ENCODE measurements around the gene OR7G3.

Gene OR7G3

GRCh38 chr19:9126900-9127405 lies at the start of gene OR7G3:
Gene OR7G3, minus strand, starts transcription at chr19:9126950. Its CDS starts 0 bp downstream, at chr19:9126950.
- DNase-seq = no peak

DNA sequence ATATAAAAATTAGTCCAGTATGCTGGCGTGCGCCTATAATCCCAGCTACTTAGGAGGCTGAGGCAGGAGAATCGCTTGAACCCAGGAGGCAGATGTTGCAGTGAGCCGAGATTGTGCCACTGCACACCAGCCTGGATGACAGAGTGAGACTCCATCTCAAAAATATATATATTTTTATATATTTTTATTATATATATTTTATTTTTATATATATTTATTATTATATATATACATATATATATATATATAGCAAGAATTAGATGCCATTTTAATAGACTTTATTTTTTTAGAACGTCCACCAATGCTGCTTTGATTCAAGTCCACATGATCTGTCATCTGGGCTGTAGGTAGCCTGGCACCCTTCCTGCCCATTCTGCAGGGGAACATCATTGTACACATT lies 48.6 kb upstream of the OR7G3 start:
- DNase-seq = no peak

DNA sequence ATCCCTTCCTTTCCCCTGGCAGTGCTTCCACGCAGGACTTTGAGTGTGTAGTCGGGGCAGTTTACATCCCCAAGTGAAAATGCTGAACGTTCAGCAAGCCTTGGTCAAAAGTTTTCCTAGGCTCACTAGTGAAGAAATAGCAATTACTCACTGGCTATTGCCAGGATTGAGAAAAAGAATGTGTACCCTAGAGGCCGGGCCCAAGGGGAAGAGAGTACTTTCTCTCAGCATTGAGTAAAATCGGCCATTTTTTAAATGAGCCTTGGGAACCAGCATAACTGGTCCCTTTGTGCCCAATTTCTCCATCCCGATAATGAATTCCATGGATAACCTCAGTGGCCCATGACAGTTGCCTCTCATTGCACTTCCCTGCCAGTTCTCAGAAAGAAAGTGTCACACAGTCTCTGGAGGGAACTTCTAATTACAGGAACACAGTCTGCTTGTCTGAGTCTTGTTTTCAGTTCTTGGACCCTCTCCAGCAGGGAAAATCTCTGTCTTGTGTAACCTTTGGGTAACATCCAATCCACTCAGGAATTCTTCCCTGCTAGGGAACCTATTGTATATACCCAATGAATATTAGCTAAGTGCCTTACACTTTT lies 44.7 kb upstream of the OR7G3 start:
- no peak for DNase-seq

GRCh38 chr19:9166846-9167245 lies 40.1 kb upstream of the OR7G3 start:
- DNase-seq = no peak

GRCh38 chr19:9165261-9165660 lies 38.5 kb upstream of the OR7G3 start:
- DNase-seq = no peak

DNA sequence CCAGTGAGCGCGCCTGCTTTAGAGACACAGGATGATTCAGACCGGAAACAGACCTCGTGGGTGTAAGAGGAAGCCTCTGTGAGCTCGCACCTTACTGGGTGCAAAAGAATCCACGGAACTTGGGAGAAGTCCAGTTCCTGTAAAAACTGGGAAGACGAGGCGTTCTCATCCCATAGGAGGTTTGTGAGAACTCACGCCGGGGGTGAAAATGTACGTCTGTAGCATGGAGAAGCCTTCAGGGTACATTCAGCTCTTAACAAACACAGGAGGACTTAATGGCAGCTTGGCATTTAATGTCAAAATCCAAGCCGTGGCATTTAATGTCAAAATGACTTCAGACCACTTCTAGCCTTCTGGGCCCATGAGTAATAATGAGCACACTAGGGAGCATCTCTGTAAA lies 34.7 kb upstream of the OR7G3 start:
- no peak for DNase-seq

- no peak for DNase-seq
Measured at GRCh38 chr19:9159891-9160290, 33.1 kb upstream of the OR7G3 start.

GRCh38 chr19:9156304-9156703 lies 29.6 kb upstream of the OR7G3 start:
- no peak for DNase-seq

DNA sequence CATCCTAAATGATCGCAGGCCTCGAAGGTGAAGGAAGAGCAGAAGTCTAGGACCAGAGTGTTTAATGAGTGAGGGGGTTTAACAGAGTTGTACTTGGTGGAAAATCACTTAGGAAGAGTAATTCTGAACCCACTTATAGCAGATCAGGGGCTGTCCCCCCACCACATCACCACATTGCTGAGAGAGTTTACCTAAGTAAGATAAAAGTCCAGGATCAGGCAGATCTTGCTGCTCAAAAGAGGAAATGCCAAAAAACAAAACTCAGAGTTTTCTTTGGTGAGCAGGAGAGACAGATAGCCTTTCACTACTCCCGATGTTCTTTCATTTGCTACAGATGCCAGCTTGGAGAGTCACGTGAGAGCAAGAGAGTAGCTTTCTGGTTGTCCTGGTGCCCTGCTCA lies 28.8 kb upstream of the OR7G3 start:
- DNase-seq = no peak

GRCh38 chr19:9151367-9151766 lies 24.6 kb upstream of the OR7G3 start:
- DNase-seq = peak; percentile 8

DNA sequence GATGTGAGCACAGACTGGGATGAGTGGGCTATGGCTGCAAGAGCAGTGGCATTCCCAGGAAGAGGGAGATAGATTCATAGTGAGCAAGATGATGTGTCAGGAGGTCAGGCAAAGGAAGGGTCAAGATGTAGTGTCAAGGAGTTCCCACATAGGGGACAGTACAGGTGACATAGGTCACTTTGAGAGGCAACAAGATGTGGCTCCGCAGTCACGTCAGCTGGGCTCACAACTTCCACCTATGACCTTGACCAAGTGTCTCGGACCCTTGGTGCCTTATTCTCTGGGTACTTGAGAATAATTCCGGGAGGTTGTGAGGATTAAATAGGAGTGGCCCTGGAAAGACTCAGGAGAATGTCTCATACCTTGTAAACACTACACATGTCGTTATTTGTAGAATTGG lies 23.9 kb upstream of the OR7G3 start:
- DNase-seq = no peak

- DNase-seq = no peak
Measured at GRCh38 chr19:9149997-9150396, 23.2 kb upstream of the OR7G3 start.

DNA sequence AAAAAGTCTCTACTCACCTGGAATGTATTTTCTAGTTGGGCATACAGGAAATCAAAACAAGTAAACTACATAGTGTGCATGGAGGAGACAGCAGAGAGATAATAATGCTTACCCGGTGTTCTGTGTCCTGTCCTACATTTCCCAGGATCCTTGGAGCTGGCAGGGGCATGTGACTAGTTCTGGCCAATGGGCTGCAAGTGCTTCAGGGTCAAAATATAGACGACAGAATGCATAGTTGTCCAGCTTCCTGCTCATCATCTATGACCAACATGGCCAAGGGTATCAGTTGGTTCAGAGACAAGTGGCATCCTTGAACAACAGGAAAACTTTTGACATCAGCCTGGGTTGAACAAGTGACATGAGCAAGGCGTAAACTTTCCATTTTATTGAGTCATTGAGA lies 21.9 kb upstream of the OR7G3 start:
- DNase-seq = no peak

DNA sequence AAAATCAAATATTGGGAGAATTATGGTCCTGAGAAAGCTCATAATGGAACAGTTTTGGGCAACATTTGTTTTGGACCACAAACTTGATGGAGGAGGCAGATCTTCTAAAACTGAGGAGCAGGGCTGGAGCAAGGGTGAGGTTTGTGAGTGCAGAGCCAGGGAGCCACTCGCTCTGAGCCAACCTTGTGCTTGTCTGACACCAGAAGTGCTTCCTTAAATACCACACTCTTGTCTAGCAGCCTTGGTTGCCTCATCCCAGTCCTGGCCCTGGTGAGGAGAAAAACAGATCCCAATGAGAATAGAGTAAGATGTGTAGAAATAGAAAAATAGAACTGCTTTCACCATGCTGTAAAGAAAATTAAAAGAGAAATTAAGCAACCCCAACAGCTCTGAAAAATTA lies 20.1 kb upstream of the OR7G3 start:
- no peak for DNase-seq

DNA sequence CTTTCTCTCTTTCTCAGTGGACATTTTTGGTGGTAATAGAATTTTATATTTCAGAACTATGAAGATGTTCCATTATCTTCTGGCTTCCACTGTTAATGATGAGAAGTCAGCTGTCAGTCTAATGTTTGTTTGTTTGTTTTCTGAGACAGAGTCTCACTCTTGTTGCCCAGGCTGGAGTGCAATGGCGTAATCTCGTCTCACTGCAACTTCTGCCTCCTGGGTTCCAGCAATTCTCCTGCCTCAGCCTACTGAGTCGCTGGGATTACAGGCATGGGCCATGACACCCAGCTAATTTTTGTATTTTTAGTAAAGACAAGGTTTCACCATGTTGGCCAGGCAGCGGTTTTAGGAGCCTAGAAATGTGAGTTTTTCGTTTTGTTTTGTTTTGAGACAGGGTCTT lies 18.2 kb upstream of the OR7G3 start:
- DNase-seq = no peak

GRCh38 chr19:9140159-9140874 lies 13.6 kb upstream of the OR7G3 start, which contains the start of gene ZNF317:
Gene ZNF317, plus strand, starts transcription at chr19:9140397. Its CDS starts 15,620 bp downstream, at chr19:9156017.
- peak; percentile 94 for DNase-seq

DNA sequence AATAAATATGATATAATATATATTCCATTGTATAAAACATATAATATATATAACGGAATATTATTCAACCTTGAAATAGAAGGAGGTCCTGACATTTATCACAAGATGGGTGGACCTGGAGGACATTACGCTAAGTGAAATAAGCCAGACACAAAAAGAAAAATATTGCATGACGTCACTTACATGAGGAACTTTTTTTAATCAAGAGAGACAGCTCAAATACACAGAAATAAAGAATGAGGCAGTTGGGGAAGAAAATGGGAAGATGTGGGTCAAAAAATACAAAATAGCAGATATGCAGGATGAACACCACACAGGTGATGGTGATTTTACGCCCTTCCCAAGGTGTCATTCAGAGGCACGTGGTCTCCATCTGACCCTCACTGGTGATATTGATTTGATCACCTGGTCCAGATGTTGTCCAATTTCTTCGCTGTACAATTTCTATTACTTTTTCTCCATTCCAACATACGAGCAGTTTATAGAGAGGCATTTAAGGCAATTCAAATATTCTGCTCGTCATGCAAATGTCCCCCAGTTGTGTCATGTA lies 12.9 kb upstream of the OR7G3 start:
- DNase-seq = no peak

- DNase-seq = no peak
Measured at GRCh38 chr19:9132422-9132821, 5.7 kb upstream of the OR7G3 start.

GRCh38 chr19:9130965-9131364 lies 4.2 kb upstream of the OR7G3 start:
- peak; percentile 5 for DNase-seq

DNA sequence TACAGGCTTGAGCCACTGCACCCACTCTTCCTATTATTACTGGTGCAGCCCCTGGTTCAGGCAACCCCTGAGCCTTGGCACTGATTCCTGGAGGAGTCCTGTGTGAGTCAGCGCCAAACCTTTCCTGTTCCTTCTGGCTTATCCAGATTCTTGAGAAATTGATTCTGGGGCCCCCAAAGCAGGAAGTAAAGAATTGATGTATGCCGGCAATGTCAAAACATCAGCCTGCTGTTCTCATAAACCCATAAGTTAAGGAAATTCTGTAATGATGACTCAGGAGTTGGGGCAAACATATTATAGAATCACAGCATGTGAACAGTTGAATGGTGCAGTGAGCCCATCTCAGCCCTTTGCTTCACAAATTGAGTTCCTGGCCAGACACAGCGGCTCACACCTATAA lies 1.4 kb upstream of the OR7G3 start:
- no peak for DNase-seq

DNA sequence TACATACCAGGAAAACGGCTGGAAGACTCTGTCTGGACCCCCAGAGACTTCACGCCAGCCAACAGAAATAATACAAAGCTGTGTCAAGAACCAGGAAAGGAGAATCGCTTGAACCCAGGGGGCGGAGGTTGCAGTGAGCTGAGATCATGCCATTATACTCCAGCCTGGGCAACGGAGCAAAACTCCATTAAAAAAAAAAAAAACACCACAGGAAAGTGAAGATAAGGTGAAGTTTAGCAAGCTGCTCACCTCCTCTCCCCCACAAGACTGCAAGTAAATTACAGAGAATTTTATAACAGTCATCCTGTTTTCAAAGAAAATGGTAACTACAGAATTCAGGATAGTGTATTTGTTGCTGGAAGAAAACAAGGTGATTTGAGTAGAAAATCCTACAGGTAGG lies 10.2 kb downstream of the OR7G3 start:
- no peak for DNase-seq

GRCh38 chr19:9115307-9115813 lies 11.4 kb downstream of the OR7G3 start, which contains the start of gene OR7G1:
Gene OR7G1, minus strand, starts transcription at chr19:9115763. Its CDS starts 0 bp downstream, at chr19:9115763.
- no peak for DNase-seq

DNA sequence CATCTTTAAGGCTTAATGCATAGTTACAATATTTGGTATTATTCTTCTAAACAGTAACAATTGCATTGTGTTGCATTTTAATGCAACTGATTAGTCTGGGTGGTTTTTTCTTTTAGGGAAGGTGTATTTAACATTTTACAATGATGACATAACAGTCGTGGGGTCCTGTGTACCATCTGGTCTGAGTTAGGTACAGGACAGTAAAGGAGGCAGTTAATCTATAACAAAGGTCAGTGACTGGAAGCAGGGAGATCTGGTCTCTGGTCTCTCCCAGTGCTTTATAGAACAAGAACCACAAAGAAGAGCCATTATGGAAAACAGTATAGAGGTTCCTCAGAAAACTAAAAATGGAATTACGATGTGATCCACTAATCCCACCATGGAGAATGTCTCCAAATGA lies 16.8 kb downstream of the OR7G3 start:
- DNase-seq = no peak

- no peak for DNase-seq
Measured at GRCh38 chr19:9107375-9107774, 19.4 kb downstream of the OR7G3 start, which contains the start of gene OR7G2. Gene OR7G2, minus strand, starts transcription at chr19:9107475. Its CDS starts 4,232 bp downstream, at chr19:9103243.
